ENCODE results near the gene PTPN9.
"Not testable (repeated sequence)": the region's sequence is repeated elsewhere in the genome, so short reads cannot be mapped to it uniquely, and the experiment has no call there.

PTPN9 gene

GRCh38 chr15:75582943-75583342 lies 3.8 kb upstream of the PTPN9 start:
- DNase-seq: not testable (repeated sequence)

GRCh38 chr15:75578173-75578947 lies 755 bp downstream of the PTPN9 start:
- peak; percentile 36 for DNase-seq

GRCh38 chr15:75577401-75578172 lies 1.5 kb downstream of the PTPN9 start:
- DNase-seq: no peak

- no peak for DNase-seq
Measured at GRCh38 chr15:75573648-75574384, 5.3 kb downstream of the PTPN9 start.

- no peak for DNase-seq
Measured at GRCh38 chr15:75570126-75570845, 8.8 kb downstream of the PTPN9 start.

GRCh38 chr15:75565062-75565970 lies 13.8 kb downstream of the PTPN9 start:
- no peak for DNase-seq

GRCh38 chr15:75561888-75562287 lies 17.2 kb downstream of the PTPN9 start:
- no peak for DNase-seq

- not testable (repeated sequence) for DNase-seq
Measured at GRCh38 chr15:75559360-75559759, 19.8 kb downstream of the PTPN9 start.

- not testable (repeated sequence) for DNase-seq
Measured at GRCh38 chr15:75558955-75559354, 20.2 kb downstream of the PTPN9 start.

GRCh38 chr15:75554717-75555116 lies 24.4 kb downstream of the PTPN9 start:
- DNase-seq: no peak

- no peak for DNase-seq
Measured at GRCh38 chr15:75553659-75554058, 25.5 kb downstream of the PTPN9 start.

GRCh38 chr15:75551091-75551490 lies 28.0 kb downstream of the PTPN9 start:
- no peak for DNase-seq

GRCh38 chr15:75545064-75545463 lies 34.1 kb downstream of the PTPN9 start:
- DNase-seq: no peak

- DNase-seq: no peak
Measured at GRCh38 chr15:75544359-75544758, 34.8 kb downstream of the PTPN9 start.

- DNase-seq: not testable (repeated sequence)
Measured at GRCh38 chr15:75542949-75543545, 36.1 kb downstream of the PTPN9 start.

GRCh38 chr15:75542386-75542797 lies 36.7 kb downstream of the PTPN9 start:
- DNase-seq: no peak

- no peak for DNase-seq
Measured at GRCh38 chr15:75538376-75538775, 40.7 kb downstream of the PTPN9 start.

GRCh38 chr15:75533945-75534344 lies 45.2 kb downstream of the PTPN9 start:
- DNase-seq: no peak

- no peak for DNase-seq
Measured at GRCh38 chr15:75532413-75533250, 46.5 kb downstream of the PTPN9 start.

- DNase-seq: no peak
Measured at GRCh38 chr15:75531041-75531450, 48.1 kb downstream of the PTPN9 start.
